ENCODE data around the gene NACC2. TPM values are rescaled to one million over a fixed set of nuclear protein-coding genes. Genes with fewer than 3 reads are reported as not detected.
A peak's percentile ranks its signal among the peaks of the same experiment; 100 is the strongest.

The NACC2 gene
- total and polyA plus RNA-seq, 2 experiments from 2014 or later, result 4.4 to 12.0 TPM

GRCh38 chr9:136014147-136014923, 80.8 kb downstream of the NACC2 start:
- DNase-seq (ENCODE audit: low read depth in 1 of 2, low spot score in 1 of 2), result no peak
- no peak overlapping the region for H3K4me3 ChIP-seq
- no peaks in the 10 kb centered on the region for H3K36me3 ChIP-seq
- H3K27me3 ChIP-seq, result no peaks in the 10 kb centered on the region
- H3K9me3 ChIP-seq (ENCODE audit: low read depth), result no peaks in the 10 kb centered on the region
- H3K27ac ChIP-seq, result no peak overlapping the region
- TF ChIP-seq CTCF (IDR thresholded peaks at IDR 0.05; ENCODE audit: low read depth, low read length), result no peak
- H3K4me1 ChIP-seq (ENCODE audit: low read depth), result peaks cover 12% of the 10 kb centered on the region

GRCh38 chr9:136013524-136014034, 81.5 kb downstream of the NACC2 start:
- H3K27ac ChIP-seq, result no peak overlapping the region
- H3K27me3 ChIP-seq, result no peaks in the 10 kb centered on the region
- no peak for DNase-seq (ENCODE audit: low read depth in 1 of 2, low spot score in 1 of 2)
- no peak overlapping the region for H3K4me3 ChIP-seq
- no peaks in the 10 kb centered on the region for H3K9me3 ChIP-seq (ENCODE audit: low read depth)
- TF ChIP-seq CTCF (IDR thresholded peaks at IDR 0.05; ENCODE audit: low read depth, low read length), result no peak
- no peaks in the 10 kb centered on the region for H3K36me3 ChIP-seq
- peaks cover 12% of the 10 kb centered on the region for H3K4me1 ChIP-seq (ENCODE audit: low read depth)

- H3K4me3 ChIP-seq, result no peak overlapping the region
- H3K27me3 ChIP-seq, result no peaks in the 10 kb centered on the region
- no peak for TF ChIP-seq CTCF (IDR thresholded peaks at IDR 0.05; ENCODE audit: low read depth, low read length)
- no peaks in the 10 kb centered on the region for H3K36me3 ChIP-seq
- no peak for DNase-seq (ENCODE audit: low read depth in 1 of 2, low spot score in 1 of 2)
- peaks cover 12% of the 10 kb centered on the region for H3K4me1 ChIP-seq (ENCODE audit: low read depth)
- H3K27ac ChIP-seq, result no peak overlapping the region
- H3K9me3 ChIP-seq (ENCODE audit: low read depth), result no peaks in the 10 kb centered on the region
Measured at GRCh38 chr9:136013116-136013515, 82.0 kb downstream of the NACC2 start.

- Histone ChIP-seq H3K4me3 (no peak overlapping the region), H3K27me3 (no peaks in the 10 kb centered on the region), H3K9me3 (ENCODE audit: low read depth) (no peaks in the 10 kb centered on the region), H3K27ac (no peak overlapping the region), H3K4me1 (ENCODE audit: low read depth) (peaks cover 16% of the 10 kb centered on the region), H3K36me3 (no peaks in the 10 kb centered on the region)
- no peak for TF ChIP-seq CTCF (IDR thresholded peaks at IDR 0.05; ENCODE audit: low read depth, low read length)
- DNase-seq (ENCODE audit: low read depth in 1 of 2, low spot score in 1 of 2), result peak in 1 of 2 donors; percentile 71
Measured at GRCh38 chr9:136012651-136013050, 82.4 kb downstream of the NACC2 start.

GRCh38 chr9:136011703-136012496, 83.2 kb downstream of the NACC2 start:
- H3K36me3 ChIP-seq, result no peaks in the 10 kb centered on the region
- H3K4me1 ChIP-seq (ENCODE audit: low read depth), result peaks cover 16% of the 10 kb centered on the region
- DNase-seq (ENCODE audit: low read depth in 1 of 2, low spot score in 1 of 2), result peak; percentile 80 to 96
- H3K9me3 ChIP-seq (ENCODE audit: low read depth), result no peaks in the 10 kb centered on the region
- no peak for TF ChIP-seq CTCF (IDR thresholded peaks at IDR 0.05; ENCODE audit: low read depth, low read length)
- no peaks in the 10 kb centered on the region for H3K27me3 ChIP-seq
- peak overlapping the region; percentile 71 for H3K27ac ChIP-seq
- no peak overlapping the region for H3K4me3 ChIP-seq

Data from cardiac muscle cell (in vitro differentiated cells and primary cell).